Renal pelvis (tissue), 4 donors: Measurements from ENCODE around the gene MSI2. TPM values are rescaled to one million over a fixed set of nuclear protein-coding genes. Genes with fewer than 3 reads are reported as not detected.
A peak's percentile ranks its signal among the peaks of the same experiment; 100 is the strongest.

Experiments used
- DNase-seq: peaks from one replicate; pipeline ENCODE4 v3.0.0-alpha.2; 2013
- polyA plus RNA-seq, 3 donors: library from polyadenylated mRNA; unstranded; fragments of 120-200 nt; gene quantifications; one replicate each; pipeline ENCODE4 v1.2.1, GENCODE V29; 2013; ENCODE audit not compliant: insufficient read length in 3 of 3

MSI2 gene
- polyA plus RNA-seq, 3 donors: 79.4 to 105 (median 95.5) TPM

- DNase-seq: no peak
Observed at GRCh38 chr17:57266902-57267311, 10.6 kb downstream of the MSI2 start.

GRCh38 chr17:57268181-57268580 is 11.9 kb downstream of the MSI2 start:
- no peak for DNase-seq

DNA sequence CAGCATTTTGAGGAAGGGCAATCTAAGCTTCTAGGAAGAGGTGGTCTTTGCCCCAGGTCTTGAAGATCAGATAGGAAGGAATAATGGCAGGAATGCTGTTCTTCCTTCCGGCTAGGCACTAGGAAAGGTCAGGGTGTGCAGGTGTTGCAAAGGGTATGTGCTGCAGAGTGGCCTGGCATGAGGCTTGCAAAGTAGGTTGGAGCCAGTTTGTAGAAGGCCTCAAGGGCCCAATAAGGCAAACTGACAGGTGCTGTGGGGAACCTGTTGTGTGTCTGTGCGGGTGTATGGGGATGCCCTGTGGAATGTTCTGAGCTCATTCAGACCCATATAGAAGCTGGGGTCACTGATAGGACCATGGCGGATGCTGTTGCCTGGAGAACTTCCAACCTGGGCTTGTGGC is 12.7 kb downstream of the MSI2 start:
- no peak for DNase-seq

DNA sequence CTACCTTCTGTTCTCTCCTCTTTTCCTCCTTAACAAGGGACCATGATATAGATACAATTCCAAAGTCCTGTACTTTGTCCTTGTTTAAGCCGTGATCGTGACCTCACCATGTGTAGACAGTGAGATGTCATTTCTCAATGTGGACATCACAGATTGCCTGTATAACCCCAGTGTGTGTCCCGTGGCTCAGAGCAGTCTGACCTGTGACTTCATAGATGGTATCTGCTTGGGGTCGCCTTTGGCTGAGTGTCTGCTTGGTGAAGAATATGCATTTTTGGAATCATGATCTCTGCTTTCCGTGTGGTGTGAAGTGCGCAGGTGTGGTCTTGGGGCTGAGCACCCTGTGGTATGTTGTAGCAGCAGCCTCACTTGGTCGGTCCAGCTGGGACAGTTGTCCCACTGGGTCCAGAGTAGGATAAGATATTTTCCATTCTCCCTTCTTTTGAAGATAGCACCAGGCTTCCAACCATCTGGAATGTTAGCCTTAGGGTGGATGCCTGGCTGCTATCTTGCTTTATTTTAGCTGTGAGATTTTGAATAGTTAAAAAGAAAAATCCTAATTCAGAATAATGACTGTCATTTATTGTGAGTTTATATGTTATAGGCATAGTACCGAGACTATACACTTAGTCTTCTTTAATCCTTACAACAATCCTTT is 13.4 kb downstream of the MSI2 start:
- DNase-seq: no peak

DNA sequence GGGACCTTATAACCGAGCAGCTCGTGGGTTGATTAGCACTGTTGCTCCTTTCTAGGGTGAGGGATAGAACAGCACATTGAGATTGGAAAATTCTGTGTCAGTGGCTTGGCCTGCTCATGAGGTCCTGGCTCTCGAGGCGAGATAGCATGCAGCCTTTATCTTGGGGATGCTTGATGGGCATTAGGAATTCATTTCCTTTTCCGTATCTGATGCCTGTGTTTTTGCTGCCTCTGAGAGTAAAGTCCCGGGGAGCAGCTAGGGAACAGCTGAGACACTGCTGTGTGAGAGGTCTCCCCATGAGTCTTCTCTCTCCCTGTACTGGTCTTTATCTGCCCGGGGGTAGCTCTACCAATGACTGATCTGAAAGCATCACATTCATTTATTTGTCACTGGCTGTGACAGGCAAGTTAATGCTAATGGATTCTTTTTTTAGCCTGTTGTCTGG is 14.5 kb downstream of the MSI2 start:
- no peak for DNase-seq

DNA sequence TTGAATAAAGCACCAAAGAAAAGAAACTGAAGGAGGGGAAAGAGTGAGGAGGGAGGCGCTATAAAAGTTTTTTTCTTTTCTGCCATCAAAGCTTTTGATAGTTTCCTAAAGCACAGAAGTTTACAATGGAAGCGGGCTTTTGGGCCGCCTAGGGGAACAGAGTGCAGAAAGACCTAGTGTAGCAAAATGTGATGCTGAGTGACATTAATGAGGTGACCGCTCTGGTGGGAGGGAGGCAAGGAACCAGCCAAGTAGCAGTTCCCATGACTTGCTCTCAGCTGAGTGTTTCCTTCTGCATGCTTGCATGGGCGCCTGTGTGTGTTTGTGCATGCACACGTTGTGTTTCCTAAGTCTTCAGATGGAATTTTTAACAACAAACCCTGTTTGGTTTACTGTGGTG is 15.5 kb downstream of the MSI2 start:
- peak; percentile 76 for DNase-seq

- DNase-seq: no peak
Observed at GRCh38 chr17:57273490-57273889, 17.2 kb downstream of the MSI2 start.

DNA sequence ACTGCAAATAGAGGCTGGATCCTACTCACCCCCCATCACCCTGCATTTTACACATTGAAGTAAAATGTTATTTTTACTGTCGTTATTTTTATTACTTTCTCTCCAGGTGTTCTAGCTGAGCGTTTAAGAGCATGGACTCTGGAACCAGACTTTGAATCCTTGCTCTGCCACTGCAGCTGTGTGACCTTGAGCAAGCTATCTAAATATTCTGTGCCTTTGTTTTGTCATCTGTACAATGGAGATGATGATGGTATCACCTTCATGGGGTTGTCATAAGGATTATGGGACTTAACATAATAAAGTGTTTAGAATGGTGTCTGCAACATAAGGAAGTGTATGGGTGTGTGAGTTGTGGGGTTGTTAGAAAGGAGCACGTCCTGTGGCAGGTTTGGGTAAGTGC is 17.8 kb downstream of the MSI2 start:
- DNase-seq: no peak

DNA sequence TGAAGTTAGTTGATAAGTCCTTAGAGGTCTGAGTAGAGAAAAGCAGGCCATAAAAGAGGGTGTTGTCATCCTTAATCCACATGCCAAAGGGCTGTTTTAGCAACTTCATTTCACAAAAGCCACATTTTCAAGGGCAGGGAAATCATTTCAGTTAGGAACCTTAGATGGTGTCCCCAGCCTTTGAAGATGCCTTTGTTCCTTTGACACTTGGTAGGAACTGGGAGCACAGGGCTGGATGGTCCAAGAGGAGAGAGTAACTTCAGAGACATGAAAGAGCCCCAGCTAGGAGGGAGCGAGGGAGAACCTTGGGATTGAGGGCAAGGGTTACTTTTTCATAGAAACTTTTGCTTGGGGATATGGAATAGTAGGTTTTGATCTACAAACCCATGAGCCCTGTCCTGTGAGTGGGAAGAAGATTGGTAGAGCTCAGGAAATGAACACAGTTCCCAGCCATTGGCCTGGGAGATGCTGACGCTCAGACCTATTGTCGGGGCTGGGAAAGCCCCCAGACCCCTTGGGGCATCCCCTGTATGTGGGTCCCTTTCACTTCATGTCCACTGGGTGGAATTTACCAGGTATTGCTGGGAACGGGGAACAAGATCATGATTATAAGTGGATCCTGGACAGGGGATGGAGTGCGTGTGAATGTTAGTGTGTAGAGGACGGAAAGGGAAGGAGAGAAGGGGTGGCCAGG is 18.9 kb downstream of the MSI2 start:
- DNase-seq: no peak

DNA sequence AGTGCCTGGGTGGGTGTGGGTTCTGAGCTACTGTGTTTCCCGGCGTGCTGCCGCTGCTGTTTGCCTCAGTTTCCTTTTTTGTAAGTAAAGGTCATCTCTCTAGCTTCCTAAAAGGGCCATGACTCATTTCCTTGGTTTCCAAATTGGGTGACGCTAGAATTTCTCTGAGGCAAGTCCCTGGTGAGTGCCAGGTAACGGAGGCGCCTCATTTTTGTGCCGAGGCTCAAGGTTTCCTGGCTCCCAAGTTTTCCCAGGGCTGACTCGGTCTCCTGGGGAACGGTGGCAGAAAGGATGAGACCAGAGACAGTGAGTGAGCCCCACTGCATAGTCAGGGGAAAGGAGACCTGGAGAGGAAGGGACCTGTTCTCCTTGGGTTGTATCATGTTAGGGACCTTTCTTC is 20.3 kb downstream of the MSI2 start:
- DNase-seq: no peak

DNA sequence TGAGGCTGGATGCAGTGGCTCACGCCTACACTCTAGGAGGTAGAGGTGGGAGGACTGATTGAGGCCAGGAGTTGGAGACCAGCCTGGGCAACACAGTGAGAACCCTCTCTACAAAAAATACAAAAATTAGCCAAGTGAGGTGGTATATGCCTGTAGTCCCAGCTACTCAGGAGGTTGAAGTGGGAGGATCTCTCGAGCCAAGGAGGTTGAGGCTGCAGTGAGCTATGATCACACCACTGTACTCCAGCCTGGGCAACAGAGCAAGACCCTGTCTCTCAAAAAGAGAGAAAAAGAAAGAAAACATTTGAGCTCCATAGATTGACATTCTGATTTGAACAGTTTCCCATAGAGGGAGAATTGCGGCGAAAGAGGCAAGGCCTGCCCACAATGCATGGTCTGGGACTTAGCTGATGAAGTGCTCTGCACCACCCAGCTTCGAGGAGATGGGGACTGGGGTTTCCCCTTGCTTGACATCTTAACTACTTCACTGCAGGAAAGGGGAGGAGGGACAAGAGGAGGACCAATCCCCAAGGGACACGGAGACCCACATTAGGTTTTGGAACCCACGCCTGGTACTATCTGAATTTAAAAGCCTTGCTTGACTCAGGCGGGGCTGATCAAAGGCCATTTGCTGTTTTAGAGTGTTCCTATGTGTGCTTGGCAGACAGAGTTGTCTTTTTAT is 21.7 kb downstream of the MSI2 start:
- no peak for DNase-seq

DNA sequence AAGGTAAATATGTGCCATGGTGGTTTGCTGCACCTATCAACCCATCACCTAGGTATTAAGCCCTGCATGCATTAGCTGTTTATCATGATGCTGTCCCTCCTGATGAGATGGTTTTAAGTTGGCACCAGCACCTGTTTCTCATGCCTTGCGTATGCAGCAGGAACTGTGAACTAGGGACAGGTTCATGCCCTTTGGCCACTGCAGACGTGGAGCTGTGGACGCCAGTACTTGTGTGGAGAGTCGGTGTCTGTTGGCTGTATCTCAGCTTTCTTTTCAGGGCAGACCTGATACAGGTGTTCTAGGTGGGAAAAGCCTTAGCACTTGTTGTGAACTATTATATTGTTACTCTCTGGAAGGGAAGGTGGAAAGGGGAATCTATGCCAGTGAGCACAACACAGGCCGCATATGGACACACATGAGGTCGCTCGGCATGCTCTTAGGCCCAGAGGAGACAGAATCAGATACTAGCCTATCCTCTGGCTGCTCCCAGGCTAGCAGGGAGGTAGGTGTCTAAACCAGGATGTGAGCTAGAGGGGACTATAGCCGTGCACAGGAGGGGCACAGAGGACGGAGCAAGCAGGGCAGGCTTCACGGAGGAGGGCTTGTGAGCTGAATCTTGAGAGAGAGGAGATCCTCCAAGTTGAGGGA is 22.5 kb downstream of the MSI2 start:
- no peak for DNase-seq

- DNase-seq: no peak
Observed at GRCh38 chr17:57279432-57279831, 23.1 kb downstream of the MSI2 start.

DNA sequence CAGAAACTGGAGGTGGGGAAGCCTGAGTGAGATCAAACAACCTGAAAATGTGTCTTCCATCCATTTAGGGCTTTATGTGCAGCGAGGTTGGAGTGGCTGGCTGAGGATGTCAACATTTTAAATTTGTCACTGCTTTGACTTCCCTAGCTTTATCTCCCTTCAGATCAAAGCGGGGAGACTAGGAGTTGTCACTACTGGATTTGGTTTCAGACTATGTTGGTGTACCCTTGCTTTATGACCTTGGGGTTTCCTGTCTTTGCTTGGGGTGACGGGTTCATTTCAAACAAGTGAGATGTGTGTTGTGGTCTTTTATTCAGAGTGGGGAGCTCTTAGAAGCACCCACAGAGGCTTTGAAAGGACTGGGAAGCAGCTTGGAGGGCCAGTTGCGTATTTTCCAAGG is 25.6 kb downstream of the MSI2 start:
- no peak for DNase-seq

GRCh38 chr17:57282296-57282695 is 26.0 kb downstream of the MSI2 start:
- DNase-seq: no peak

- no peak for DNase-seq
Observed at GRCh38 chr17:57283203-57283971, 27.1 kb downstream of the MSI2 start.

GRCh38 chr17:57284583-57284982 is 28.3 kb downstream of the MSI2 start:
- no peak for DNase-seq

DNA sequence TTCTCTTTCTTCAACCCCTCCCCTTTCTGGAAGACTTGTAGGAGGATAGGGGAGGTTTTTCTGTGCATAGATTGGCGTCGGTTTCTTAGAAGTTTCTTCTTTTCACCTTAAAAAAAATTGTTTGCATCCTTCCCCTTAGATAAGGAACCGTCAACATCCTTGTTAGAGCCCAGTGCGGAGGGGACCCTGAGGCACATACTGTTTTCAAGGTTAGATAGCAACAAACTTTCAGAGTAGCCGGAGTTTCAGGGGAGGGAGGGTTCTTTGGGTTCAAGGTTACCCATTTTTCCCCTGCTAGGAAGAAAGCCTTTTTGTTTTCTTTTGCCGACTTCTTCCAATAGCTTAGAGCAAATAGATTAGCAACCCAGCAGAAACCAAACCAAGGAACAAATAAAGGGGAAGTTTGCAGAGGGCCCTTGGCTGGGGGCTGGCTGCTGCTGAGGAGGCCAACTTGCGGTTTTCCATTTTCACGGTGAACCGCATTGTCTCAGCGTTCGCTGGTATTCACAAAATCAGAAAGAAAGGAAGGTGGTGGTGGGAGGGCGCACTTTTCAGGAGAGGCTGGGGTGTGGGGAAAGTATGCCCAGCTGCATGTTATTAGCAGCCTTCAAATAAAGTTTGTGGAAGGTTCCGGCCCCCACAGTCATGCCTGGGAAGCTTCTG is 28.8 kb downstream of the MSI2 start:
- no peak for DNase-seq

GRCh38 chr17:57285701-57286100 is 29.4 kb downstream of the MSI2 start:
- no peak for DNase-seq

DNA sequence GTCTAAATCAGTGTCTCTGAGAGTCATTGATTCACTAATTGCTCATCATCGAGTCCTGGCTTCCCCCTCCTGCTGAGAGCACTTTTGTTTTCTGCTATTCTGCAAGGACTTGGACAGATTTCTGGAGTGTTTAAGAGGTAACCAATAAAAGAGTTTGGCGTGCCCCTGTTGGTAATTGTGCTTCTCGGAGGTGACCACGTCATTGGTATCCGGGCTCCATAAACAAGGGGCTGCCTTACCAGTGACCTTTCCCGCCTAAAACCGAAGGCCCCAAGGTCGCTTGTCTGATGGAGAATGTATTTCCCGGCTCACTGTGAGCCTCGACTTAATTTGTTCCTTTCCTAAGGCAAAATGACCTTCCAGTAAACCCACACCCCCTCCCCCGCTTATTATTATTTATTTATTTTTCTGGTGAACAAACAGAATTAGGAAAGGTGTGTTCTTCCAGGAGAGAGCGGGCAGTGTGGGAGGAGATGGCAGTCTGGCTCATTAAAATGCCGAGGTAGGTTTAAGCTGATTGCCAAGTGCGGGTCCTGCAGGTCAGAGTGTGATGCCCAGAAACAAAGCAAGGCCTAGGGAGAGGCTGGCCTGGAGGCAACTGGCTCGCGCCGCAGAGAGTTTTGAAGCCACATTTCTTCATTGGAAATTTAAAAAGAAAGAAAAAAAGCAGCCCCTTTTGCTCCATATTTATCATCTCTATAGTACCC is 30.2 kb downstream of the MSI2 start:
- DNase-seq: no peak
